ENCODE measurements around the gene CPNE7. TPM values are rescaled to one million over a fixed set of nuclear protein-coding genes. Genes with fewer than 3 reads are reported as not detected.

CPNE7 gene
- total RNA-seq, 2 donors from 2014 or later, result 0.73 to 0.92 TPM

DNA sequence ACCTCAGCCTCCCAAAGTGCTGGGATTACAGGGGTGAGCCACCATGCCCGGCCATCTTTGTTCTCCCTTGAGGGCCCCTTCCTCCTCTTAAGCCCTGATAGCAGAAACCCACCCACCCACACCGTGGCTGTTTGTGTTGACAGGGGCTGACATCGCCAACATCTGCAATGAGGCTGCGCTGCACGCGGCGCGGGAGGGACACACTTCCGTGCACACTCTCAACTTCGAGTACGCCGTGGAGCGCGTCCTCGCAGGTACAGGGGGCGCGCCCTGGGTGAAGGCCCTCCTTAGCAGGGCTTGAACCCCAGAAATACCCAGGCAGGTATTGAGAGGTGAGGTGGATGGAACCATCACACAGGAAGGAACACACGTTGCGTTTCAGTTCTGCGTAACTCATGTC is 27.7 kb upstream of the CPNE7 start:
- intact Hi-C loops (cut with DNase I, micrococcal nuclease), result no loop called here
- ATAC-seq (no peak), DNase-seq (no peak)

GRCh38 chr16:89548344-89549006 is 27.1 kb upstream of the CPNE7 start:
- DNase-seq (no peak), ATAC-seq (no peak)
- intact Hi-C loops (cut with DNase I, micrococcal nuclease), result no loop called here

DNA sequence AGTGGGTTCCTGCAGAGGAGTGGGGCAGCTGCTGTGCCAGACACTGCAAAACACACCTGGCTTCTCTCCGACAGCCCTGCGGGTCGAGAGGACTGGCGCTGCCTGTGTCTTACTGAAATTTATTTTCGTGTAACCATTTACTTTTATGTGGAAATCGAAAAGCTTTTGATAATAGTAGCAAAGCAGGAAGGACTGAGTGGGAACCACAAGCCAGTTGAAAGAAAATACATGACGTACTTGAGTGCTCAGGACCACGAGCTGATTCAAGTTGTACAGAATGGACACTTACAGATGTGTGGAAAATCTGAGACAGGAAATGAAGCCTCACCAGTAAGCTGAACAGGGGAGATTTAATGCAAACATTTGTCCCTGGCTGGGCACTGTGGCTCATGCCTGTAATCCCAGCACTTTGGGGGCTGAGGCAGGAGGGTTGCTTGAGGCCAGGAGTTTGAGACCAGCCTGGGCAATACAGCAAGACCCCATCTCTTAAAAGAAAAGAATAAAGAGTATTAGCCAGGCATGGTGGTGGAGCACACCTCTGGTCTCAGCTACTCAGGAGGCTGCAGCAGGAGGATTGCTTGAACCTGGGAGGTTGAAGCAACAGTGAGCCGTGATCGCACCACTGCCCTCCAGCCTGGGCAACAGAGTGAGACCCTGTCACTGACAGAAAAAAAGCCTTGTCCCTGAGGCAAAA is 26.4 kb upstream of the CPNE7 start:
- ATAC-seq (no peak), DNase-seq (no peak)
- intact Hi-C loops (cut with DNase I, micrococcal nuclease), result no loop called here

DNA sequence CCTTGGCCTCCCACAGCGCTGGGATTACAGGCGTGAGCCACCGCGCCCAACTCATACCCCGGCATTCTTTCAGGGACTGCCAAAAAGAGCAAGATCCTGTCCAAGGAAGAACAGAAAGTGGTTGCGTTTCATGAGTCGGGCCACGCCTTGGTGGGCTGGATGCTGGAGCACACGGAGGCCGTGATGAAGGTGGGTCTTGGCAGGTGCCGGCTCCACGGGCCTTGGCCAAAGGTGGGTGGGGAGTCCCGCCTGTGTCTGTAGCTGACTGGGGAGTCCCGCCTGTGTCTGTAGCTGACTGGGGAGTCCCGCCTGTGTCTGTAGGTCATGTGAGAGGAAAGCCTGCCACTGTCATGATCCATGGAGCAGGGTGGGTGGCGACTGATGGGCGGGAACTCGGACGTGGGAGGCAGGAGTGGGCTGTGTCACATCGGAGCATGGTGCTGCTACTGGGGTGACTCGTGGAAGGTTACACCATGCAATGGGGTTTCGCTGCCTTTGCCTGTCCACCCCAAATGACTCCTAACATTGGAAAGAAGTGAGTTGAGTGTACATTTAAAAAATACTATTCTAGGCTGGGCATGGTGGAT is 25.0 kb upstream of the CPNE7 start:
- intact Hi-C loops (cut with DNase I, micrococcal nuclease), result no loop called here
- ATAC-seq, result no peak
- no peak for DNase-seq

DNA sequence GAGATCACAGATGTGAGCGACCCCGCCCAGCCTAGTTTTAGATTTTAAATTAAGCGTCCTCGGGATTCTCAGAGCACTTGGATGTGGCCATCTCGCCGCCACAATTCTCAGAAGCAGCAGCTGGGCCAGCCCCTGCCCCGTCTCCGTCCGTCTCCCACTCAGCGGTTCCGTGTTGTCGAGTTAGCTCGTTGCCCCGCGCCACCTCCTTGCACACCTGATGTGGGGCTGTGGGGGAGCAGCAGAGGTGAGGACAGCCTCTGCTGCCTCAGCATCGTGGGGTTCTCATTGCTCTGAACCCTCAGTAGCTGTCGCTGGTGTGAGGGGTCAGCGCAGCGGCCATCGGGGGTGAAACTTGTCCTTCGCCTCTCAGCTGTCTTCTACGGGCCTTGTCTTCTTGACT is 23.2 kb upstream of the CPNE7 start:
- DNase-seq (no peak), ATAC-seq (no peak)
- intact Hi-C loops (cut with DNase I, micrococcal nuclease), result no loop called here

- ATAC-seq (no peak), DNase-seq (no peak)
- intact Hi-C loops (cut with DNase I, micrococcal nuclease), result no loop called here
Measured at GRCh38 chr16:89552913-89553312, 22.6 kb upstream of the CPNE7 start.

DNA sequence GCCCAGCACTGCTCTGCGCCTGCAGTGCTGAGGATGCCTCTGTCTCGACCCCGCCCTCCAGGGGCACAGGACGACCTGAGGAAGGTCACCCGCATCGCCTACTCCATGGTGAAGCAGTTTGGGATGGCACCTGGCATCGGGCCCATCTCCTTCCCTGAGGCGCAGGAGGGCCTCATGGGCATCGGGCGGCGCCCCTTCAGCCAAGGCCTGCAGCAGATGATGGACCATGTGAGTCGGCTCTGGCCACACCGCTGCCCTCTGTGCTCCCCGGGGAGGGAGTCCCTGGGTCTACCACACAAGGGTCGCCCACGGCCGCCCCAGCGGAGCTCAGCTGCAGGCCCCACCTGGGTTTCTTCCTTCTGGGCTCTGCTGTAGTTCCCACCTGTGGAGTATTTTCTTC is 21.8 kb upstream of the CPNE7 start:
- intact Hi-C loops (cut with DNase I, micrococcal nuclease), result no loop called here
- DNase-seq (peak in 1 of 2 donors; percentile 8), ATAC-seq (no peak)

- DNase-seq (no peak), ATAC-seq (no peak)
- intact Hi-C loops (cut with DNase I, micrococcal nuclease), result no loop called here
Measured at GRCh38 chr16:89554343-89554742, 21.2 kb upstream of the CPNE7 start.

DNA sequence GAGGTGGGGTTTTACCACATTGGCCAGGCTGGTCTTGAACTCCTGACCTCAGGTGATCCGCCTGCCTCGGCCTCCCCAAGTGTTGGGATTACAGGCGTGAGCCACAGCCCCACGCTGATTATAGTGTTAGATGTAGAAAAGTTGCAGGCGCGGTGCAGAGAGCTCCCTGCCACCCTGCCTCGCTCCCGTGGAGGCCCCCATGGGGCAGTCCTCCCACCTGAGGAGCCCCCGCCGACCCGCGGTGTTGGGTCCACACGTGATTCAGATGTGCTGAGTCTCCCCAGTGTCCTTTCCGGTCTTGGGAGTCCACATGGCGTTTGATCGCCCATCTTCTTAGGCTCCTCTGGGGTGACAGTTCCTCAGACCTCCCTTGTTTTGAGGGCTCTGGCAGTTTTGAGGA is 20.3 kb upstream of the CPNE7 start:
- ATAC-seq (no peak), DNase-seq (no peak)
- intact Hi-C loops (cut with DNase I, micrococcal nuclease), result no loop called here

DNA sequence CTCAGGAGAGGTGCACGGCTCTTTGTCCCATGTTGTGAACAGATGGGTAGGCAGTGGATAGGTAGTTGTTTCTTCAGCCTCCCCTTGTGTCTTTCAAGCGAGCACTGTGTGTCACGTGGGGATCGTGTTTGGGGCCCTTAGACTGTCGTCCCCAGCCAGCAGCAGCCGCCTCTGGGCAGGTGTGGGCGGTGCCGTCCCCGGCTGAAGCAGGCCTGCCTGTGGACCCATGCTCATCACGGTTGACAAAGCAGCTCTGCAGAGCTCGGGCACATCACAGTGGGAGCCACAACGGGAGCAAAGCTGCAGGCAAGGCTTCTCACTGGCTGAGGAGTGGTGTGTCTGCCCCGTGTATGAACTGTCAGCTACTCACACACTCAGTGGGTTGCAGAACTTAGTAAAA is 19.8 kb upstream of the CPNE7 start:
- intact Hi-C loops (cut with DNase I, micrococcal nuclease), result no loop called here
- no peak for ATAC-seq
- no peak for DNase-seq

GRCh38 chr16:89556750-89557689 is 18.5 kb upstream of the CPNE7 start:
- intact Hi-C loops (cut with DNase I, micrococcal nuclease), result no loop called here
- peak; percentile 73 to 94 for DNase-seq
- peak; percentile 38 for ATAC-seq

GRCh38 chr16:89557690-89558490 is 17.7 kb upstream of the CPNE7 start:
- ATAC-seq, result no peak
- intact Hi-C loops (cut with DNase I, micrococcal nuclease), result no loop called here
- DNase-seq, result peak in 1 of 2 donors; percentile 9

DNA sequence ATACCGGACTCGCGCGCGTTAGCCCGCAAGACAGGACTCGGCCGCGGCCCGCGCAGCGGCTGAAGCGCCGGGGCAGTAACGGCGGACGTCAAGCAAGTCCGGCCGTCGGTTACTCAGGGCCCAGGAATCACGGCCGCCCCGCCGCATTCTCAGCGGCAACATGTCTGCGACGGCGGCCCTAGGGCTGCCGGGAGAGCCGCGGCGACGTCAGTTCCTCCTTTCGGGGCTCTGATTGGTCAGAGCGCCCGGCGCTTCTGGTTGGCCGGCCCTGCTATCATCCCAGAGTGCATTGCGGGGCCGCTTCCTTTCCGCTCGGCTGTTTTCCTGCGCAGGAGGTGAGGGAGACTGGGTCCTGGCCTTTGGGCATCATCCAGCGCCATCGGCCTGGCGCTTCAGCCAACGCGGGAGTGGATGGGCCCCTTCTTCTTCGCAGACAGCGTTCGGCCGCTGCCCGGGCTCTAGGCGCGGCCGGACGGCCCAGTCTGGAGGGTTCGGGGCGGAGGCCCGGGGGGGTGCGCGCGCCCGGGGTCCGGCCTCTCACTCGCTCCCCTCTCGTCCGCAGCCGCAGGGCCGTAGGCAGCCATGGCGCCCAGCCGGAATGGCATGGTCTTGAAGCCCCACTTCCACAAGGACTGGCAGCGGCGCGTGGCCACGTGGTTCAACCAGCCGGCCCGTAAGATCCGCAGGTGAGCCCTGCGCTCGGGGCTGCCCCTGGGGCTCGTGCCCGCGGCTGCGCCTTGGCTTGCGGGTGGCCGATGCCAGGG is 15.0 kb upstream of the CPNE7 start, which contains the start of gene RPL13:
RPL13 (plus strand) TSS at position 305 of the 764 bp plus-strand sequence; CDS start at position 583, 278 bp downstream.
- peak; percentile 95 for DNase-seq
- intact Hi-C loops (cut with DNase I, micrococcal nuclease), result no loop called here
- ATAC-seq, result peak; percentile 84

GRCh38 chr16:89561142-89561883 is 14.2 kb upstream of the CPNE7 start:
- ATAC-seq (peak; percentile 1), DNase-seq (peak in 1 of 2 donors; percentile 10)
- intact Hi-C loops (cut with DNase I, micrococcal nuclease), result no loop called here

DNA sequence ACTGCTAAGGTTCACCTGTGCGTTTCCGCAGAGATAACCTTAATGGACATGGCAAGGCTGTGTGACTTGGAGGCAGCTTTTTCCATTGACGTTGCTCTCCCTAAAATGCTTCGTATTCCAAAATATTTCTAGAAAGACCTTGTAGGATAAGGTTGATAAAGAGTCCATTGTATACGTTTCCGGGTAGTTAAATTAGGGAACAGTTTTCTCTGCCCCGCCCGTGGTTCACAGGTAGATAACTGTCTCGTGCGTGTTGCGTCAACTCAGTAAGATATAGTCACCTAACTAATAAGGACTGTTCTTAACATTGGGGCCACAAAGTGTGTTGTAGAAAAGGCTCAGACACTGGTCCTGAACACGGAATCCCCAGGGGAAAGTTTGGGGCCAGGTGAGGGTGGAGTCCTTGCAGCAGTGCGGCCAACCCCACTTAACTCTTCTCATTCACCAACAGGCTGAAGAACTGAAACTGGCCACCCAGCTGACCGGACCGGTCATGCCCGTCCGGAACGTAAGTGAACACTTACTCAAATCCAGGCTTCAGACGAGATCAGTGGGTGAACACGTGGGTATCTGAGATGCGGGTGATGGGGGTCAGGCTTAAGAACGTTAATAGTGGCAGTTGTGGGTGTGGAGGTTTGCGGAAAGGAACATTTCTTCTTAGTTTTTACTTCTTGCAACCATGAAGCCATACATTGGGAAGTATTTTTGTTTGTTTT is 13.5 kb upstream of the CPNE7 start:
- intact Hi-C loops (cut with DNase I, micrococcal nuclease), result no loop called here
- DNase-seq, result peak; percentile 49 to 53
- peak; percentile 21 for ATAC-seq

DNA sequence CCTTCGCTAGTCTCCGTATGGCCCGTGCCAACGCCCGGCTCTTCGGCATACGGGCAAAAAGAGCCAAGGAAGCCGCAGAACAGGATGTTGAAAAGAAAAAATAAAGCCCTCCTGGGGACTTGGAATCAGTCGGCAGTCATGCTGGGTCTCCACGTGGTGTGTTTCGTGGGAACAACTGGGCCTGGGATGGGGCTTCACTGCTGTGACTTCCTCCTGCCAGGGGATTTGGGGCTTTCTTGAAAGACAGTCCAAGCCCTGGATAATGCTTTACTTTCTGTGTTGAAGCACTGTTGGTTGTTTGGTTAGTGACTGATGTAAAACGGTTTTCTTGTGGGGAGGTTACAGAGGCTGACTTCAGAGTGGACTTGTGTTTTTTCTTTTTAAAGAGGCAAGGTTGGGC is 12.6 kb upstream of the CPNE7 start:
- peak in 1 of 2 donors; percentile 5 for DNase-seq
- intact Hi-C loops (cut with DNase I, micrococcal nuclease), result no loop called here
- ATAC-seq, result no peak
